Natural killer cell (primary cell): ENCODE measurements around the gene GPR84. TPM values are rescaled to one million over a fixed set of nuclear protein-coding genes. Genes with fewer than 3 reads are reported as not detected.
A peak's percentile ranks its signal among the peaks of the same experiment; 100 is the strongest.

Experiments used
- ATAC-seq, 3 donors: fragments of 150-1000 bp in 2 of 3; fragments of 200-7000 bp in 1 of 3; cut with Tn5 transposase; 1 replicate in 1 of 3; 2 replicates in 2 of 3; pipeline ENCODE4 v1.10.0; 2021; ENCODE audit warnings: mild to moderate bottlenecking in 2 of 3, moderate library complexity in 2 of 3
- DNase-seq, 2 donors: peaks; one replicate each; pipeline versions ENCODE4 v3.0.0 to v3.0.0-alpha.2; 2013 to 2021; ENCODE audit warnings: mixed read lengths in 1 of 2
- H3K27ac ChIP-seq: one replicate; pipeline ENCODE4 v1.5.1; 2013; ENCODE audit warnings: mild to moderate bottlenecking, low read length
- H3K27me3 ChIP-seq: one replicate; pipeline ENCODE4 v1.6.1; 2013; ENCODE audit warnings: low read length; ENCODE audit not compliant: control insufficient read depth, insufficient read depth
- H3K36me3 ChIP-seq: one replicate; pipeline ENCODE4 v1.6.1; 2013; ENCODE audit warnings: low read length; ENCODE audit not compliant: control insufficient read depth, insufficient read depth
- H3K4me1 ChIP-seq: one replicate; pipeline ENCODE4 v1.6.1; 2013; ENCODE audit warnings: low read length; ENCODE audit not compliant: control insufficient read depth, insufficient read depth
- H3K4me3 ChIP-seq: one replicate; pipeline ENCODE4 v1.5.1; 2013; ENCODE audit warnings: low read length
- H3K9me3 ChIP-seq: one replicate; pipeline ENCODE4 v1.6.1; 2013; ENCODE audit warnings: low read length; ENCODE audit not compliant: control insufficient read depth, insufficient read depth
- H3K27ac Mint-ChIP-seq, 2 donors: one replicate each; pipeline ENCODE4 v1.8.0; 2022; ENCODE audit warnings: mild to moderate bottlenecking in 2 of 2, mixed read lengths in 2 of 2, moderate library complexity in 1 of 2
- H3K27me3 Mint-ChIP-seq, 2 donors: one replicate each; pipeline ENCODE4 v1.8.0; 2022; ENCODE audit warnings: low read depth in 2 of 2, mixed read lengths in 2 of 2
- H3K36me3 Mint-ChIP-seq: one replicate; pipeline ENCODE4 v1.8.0; 2022; ENCODE audit warnings: mixed read lengths
- H3K4me1 Mint-ChIP-seq, 2 donors: one replicate each; pipeline ENCODE4 v1.8.0; 2022; ENCODE audit warnings: mixed read lengths in 2 of 2
- H3K4me3 Mint-ChIP-seq: one replicate; pipeline ENCODE4 v1.8.0; 2022; ENCODE audit warnings: mild to moderate bottlenecking, moderate library complexity, mixed read lengths
- H3K9me3 Mint-ChIP-seq, 2 donors: one replicate each; pipeline ENCODE4 v1.8.0; 2022; ENCODE audit warnings: mixed read lengths in 2 of 2
- CTCF ChIP-seq: fragments of 200-600 bp; IDR thresholded peaks from one replicate; pipeline ENCODE4 v1.8.0; 2022; ENCODE audit warnings: antibody characterized with exemption
- WGBS: methylation state at CpG from one replicate; pipeline ENCODE4 v1.1.7; 2013; ENCODE audit warnings: missing lambda C conversion rate; ENCODE audit not compliant: insufficient coverage; 5-methylcytosine and 5-hydroxymethylcytosine counted together
- intact Hi-C: fragments of 100-400 bp; cut with micrococcal nuclease; formaldehyde crosslinking; loops from one replicate; pipeline ENCODE4 v1.14.2; 2022
- total RNA-seq, 4 donors: library from RNA; stranded (reverse); fragments of 120-200 nt in 1 of 4; gene quantifications; one replicate each; pipeline versions ENCODE4 v1.2.3 to v1.2.4, GENCODE V29; 2013 to 2022

GPR84 gene
- total RNA-seq, 3 donors from 2014 or later (not counting 1 experiment from before 2014, with no cell fraction given), result 0.45 to 4.9 (median 0.59) TPM

DNA sequence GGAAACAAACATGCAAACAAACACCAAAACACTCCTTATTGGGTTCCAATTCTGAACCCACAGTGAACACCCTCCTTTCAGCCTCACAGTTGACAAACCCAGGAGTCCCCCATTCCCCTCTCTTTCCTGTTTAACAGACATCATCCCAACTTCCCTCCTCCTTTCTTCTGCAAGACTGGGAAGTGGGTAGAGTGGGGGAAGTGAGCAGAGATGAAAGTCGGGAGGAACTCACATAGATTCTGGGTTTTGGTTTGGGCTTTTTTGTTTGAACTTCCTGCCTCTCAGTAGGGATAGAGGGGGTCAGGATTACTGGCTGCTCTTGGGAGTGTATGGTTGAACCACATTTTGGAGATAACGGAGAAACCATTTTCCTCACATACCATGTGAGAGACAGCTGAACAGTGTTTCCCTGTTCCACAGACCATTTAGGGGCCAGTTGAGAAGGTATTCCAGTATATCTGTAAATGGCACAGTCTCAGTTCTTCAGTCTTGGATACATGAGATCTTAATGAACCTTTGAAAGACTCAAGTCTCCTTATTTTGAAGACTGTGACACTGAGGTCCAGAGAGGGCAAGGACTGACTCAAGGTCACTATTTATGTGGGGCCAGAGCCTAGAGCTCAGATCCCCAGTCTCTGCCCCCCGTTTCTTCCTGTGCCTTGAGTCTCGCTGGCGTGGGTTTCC lies 3.9 kb upstream of the GPR84 start:
- Histone ChIP-seq H3K27me3 (no peaks in the 10 kb centered on the region), H3K4me1 (peaks cover 27% of the 10 kb centered on the region), H3K4me3 (no peak overlapping the region), H3K36me3 (no peaks in the 10 kb centered on the region), H3K27ac (no peak overlapping the region), H3K9me3 (no peaks in the 10 kb centered on the region)
- no peaks in the 10 kb centered on the region for H3K36me3 Mint-ChIP-seq
- peak overlapping the region; percentile 86 for H3K4me3 Mint-ChIP-seq
- DNase-seq (peak in 1 of 2 donors; percentile 15), ATAC-seq (peak in 1 of 3 donors; percentile 10)
- H3K4me1 Mint-ChIP-seq, result peaks cover 25 to 30% of the 10 kb centered on the region in 2 donors
- H3K27ac Mint-ChIP-seq, result peak overlapping the region; percentile 62 to 66
- no peaks in the 10 kb centered on the region for H3K9me3 Mint-ChIP-seq
- H3K27me3 Mint-ChIP-seq, result peaks cover 0 to 2% of the 10 kb centered on the region in 2 donors
- intact Hi-C loops, result loop anchor here (1.0 to 2.0 kb wide), 3 partner anchors 74 to 153 kb away; no protein-coding TSS in a partner anchor
- 9% methylated on average over 4 of the region's 5 CpGs for WGBS
- TF ChIP-seq CTCF, result no peak

DNA sequence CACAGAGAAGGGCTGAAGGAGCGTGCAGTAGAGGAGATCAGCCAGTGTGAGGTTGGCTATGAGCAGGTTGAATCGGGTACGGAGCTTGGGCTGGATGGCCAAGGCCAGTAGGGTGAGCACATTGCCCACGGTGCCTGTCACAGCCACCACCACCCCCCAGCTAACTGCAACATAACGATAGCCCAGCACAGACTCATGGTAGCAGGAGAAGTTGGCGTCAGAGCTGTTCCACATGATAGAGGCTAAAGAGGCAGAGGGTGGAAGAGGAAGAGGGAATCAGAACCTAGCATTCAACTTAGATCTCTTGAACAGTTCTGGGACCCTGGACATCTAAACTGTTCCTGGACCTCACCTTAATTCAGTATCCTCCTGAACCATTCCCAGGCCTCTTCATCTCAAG lies 668 bp downstream of the GPR84 start:
- H3K9me3 Mint-ChIP-seq, result no peaks in the 10 kb centered on the region
- WGBS, result 82% methylated on average over 3 of the region's 6 CpGs
- H3K4me3 Mint-ChIP-seq, result no peak overlapping the region
- H3K9me3 ChIP-seq, result no peaks in the 10 kb centered on the region
- H3K27ac Mint-ChIP-seq, result no peak overlapping the region
- ATAC-seq (no peak), DNase-seq (no peak)
- no peak overlapping the region for H3K27ac ChIP-seq
- peaks cover 0 to 3% of the 10 kb centered on the region in 2 donors for H3K27me3 Mint-ChIP-seq
- H3K36me3 ChIP-seq, result no peaks in the 10 kb centered on the region
- peaks cover 19 to 21% of the 10 kb centered on the region in 2 donors for H3K4me1 Mint-ChIP-seq
- peaks cover 26% of the 10 kb centered on the region for H3K4me1 ChIP-seq
- H3K36me3 Mint-ChIP-seq, result no peaks in the 10 kb centered on the region
- intact Hi-C loops, result no loop called here
- TF ChIP-seq CTCF, result no peak
- H3K4me3 ChIP-seq, result no peak overlapping the region
- H3K27me3 ChIP-seq, result no peaks in the 10 kb centered on the region

- H3K9me3 ChIP-seq, result no peaks in the 10 kb centered on the region
- no peak overlapping the region for H3K4me3 Mint-ChIP-seq
- H3K9me3 Mint-ChIP-seq, result no peaks in the 10 kb centered on the region
- WGBS, result 92% methylated on average over 8 of the region's 8 CpGs
- DNase-seq (no peak), ATAC-seq (no peak)
- peaks cover 15 to 16% of the 10 kb centered on the region in 2 donors for H3K4me1 Mint-ChIP-seq
- no peaks in the 10 kb centered on the region for H3K27me3 ChIP-seq
- H3K36me3 ChIP-seq, result no peaks in the 10 kb centered on the region
- peaks cover 0 to 3% of the 10 kb centered on the region in 2 donors for H3K27me3 Mint-ChIP-seq
- intact Hi-C loops, result no loop called here
- H3K36me3 Mint-ChIP-seq, result no peaks in the 10 kb centered on the region
- TF ChIP-seq CTCF, result no peak
- H3K4me3 ChIP-seq, result no peak overlapping the region
- H3K4me1 ChIP-seq, result peaks cover 29% of the 10 kb centered on the region
- no peak overlapping the region for H3K27ac ChIP-seq
- no peak overlapping the region for H3K27ac Mint-ChIP-seq
Observed at GRCh38 chr12:54363047-54363446, 1.2 kb downstream of the GPR84 start.
